Testis (tissue), 2 donors: ENCODE measurements around the gene SPINK14.

Experiments used
- POLR2A ChIP-seq: fragments of 450-650 bp; IDR thresholded peaks from one replicate; pipeline ENCODE4 v1.6.1; 2017; ENCODE audit warnings: antibody characterized with exemption, mild to moderate bottlenecking, moderate library complexity
- TF ChIP-seq, protein P1 (sequence below), 3 experiments: fragments of 450-650 bp in 2 of 3; fragments of 200-600 bp in 1 of 3; sonication (generic) in 1 of 3; IDR thresholded peaks; one replicate each; pipeline ENCODE4 v1.5.1; 2016 to 2019; ENCODE audit warnings: antibody characterized with exemption in 3 of 3, mild to moderate bottlenecking in 2 of 3, moderate library complexity in 1 of 3

DNA sequence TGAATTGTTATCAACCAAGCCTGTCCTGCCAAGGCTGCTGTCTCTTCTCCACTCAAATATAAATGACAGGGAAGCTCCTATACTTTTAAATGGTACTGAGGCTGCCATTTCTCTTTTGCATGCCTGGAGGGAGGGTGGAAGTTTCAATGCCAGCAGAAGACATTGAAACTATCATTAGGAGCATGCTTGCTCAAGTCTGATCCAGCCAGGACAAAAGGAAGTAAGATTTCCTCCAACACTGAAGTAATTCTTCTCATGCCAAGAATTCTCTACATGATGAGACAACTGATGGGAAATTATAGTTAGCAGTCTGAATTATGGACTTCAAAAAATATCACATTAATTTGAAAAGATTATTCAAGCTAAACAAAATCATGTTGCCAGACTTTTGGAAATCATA lies 39.9 kb downstream of the SPINK14 start:
- TF ChIP-seq, protein P1, sequence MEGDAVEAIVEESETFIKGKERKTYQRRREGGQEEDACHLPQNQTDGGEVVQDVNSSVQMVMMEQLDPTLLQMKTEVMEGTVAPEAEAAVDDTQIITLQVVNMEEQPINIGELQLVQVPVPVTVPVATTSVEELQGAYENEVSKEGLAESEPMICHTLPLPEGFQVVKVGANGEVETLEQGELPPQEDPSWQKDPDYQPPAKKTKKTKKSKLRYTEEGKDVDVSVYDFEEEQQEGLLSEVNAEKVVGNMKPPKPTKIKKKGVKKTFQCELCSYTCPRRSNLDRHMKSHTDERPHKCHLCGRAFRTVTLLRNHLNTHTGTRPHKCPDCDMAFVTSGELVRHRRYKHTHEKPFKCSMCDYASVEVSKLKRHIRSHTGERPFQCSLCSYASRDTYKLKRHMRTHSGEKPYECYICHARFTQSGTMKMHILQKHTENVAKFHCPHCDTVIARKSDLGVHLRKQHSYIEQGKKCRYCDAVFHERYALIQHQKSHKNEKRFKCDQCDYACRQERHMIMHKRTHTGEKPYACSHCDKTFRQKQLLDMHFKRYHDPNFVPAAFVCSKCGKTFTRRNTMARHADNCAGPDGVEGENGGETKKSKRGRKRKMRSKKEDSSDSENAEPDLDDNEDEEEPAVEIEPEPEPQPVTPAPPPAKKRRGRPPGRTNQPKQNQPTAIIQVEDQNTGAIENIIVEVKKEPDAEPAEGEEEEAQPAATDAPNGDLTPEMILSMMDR (IDR thresholded peaks at IDR 0.05), result no peak
- TF ChIP-seq POLR2A, result no peak
